GM23338 (cell line): ENCODE results near the gene KAZN. TPM values are rescaled to one million over a fixed set of nuclear protein-coding genes. Genes with fewer than 3 reads are reported as not detected.

Experiments
- ATAC-seq: fragments of 200-7000 bp; cut with Tn5 transposase; 3 replicates; pipeline ENCODE4 v1.9.1; 2020
- DNase-seq: peaks from one replicate; pipeline ENCODE4 v3.0.0-alpha.2; 2015; ENCODE audit warnings: low spot score
- H2AFZ ChIP-seq: fragments of 200-600 bp; sonication (generic); 2 replicates; pipeline ENCODE4 v1.8.0; 2016; ENCODE audit warnings: antibody characterized with exemption, mild to moderate bottlenecking, moderate library complexity
- H3F3A ChIP-seq: fragments of 200-600 bp; sonication (generic); replicated peaks from 2 replicates; pipeline ENCODE4 v1.8.0; 2017; ENCODE audit warnings: antibody characterized with exemption, mixed run types, low read depth
- H3K27ac ChIP-seq: fragments of 200-600 bp; sonication (generic); 2 replicates; pipeline ENCODE4 v1.6.1; 2016; ENCODE audit warnings: low read depth
- H3K27me3 ChIP-seq: fragments of 200-600 bp; sonication (generic); 2 replicates; pipeline ENCODE4 v1.8.0; 2016; ENCODE audit warnings: mild to moderate bottlenecking, mixed run types, moderate library complexity; ENCODE audit not compliant: insufficient read depth
- H3K36me3 ChIP-seq: fragments of 200-600 bp; sonication (generic); 2 replicates; pipeline ENCODE4 v1.8.0; 2016; ENCODE audit warnings: mild to moderate bottlenecking; ENCODE audit not compliant: insufficient read depth
- H3K4me1 ChIP-seq: fragments of 200-600 bp; sonication (generic); 2 replicates; pipeline ENCODE4 v1.8.0; 2016; ENCODE audit warnings: mild to moderate bottlenecking, moderate library complexity; ENCODE audit not compliant: insufficient read depth
- H3K4me2 ChIP-seq: fragments of 200-600 bp; sonication (generic); 2 replicates; pipeline ENCODE4 v1.7.1; 2017; ENCODE audit warnings: mixed run types
- H3K4me3 ChIP-seq: fragments of 200-600 bp; sonication (generic); 2 replicates; pipeline ENCODE4 v1.6.1; 2016; ENCODE audit warnings: mixed run types
- H3K79me2 ChIP-seq: fragments of 200-600 bp; sonication (generic); replicated peaks from 2 replicates; pipeline ENCODE4 v1.8.0; 2017; ENCODE audit warnings: mild to moderate bottlenecking; ENCODE audit not compliant: insufficient read depth
- H3K9me2 ChIP-seq: fragments of 200-600 bp; sonication (generic); 2 replicates; pipeline ENCODE4 v1.8.0; 2017; ENCODE audit not compliant: insufficient read depth
- H4K20me1 ChIP-seq: fragments of 200-600 bp; sonication (generic); replicated peaks from 2 replicates; pipeline ENCODE4 v1.8.0; 2017; ENCODE audit warnings: mild to moderate bottlenecking; ENCODE audit not compliant: insufficient read depth
- H3K27ac Mint-ChIP-seq: 2 replicates; pipeline ENCODE4 v1.8.0; 2020; ENCODE audit warnings: inconsistent platforms, mild to moderate bottlenecking, moderate library complexity, mixed read lengths
- H3K27me3 Mint-ChIP-seq: 3 replicates; pipeline ENCODE4 v1.8.0; 2022; ENCODE audit warnings: low read depth, mild to moderate bottlenecking, moderate library complexity, mixed read lengths, inconsistent platforms; ENCODE audit not compliant: insufficient read depth, poor library complexity
- H3K36me3 Mint-ChIP-seq: 3 replicates; pipeline ENCODE4 v1.8.0; 2021; ENCODE audit warnings: low read depth, mild to moderate bottlenecking, inconsistent platforms, moderate library complexity, mixed read lengths
- H3K4me1 Mint-ChIP-seq: 3 replicates; pipeline ENCODE4 v1.8.0; 2020; ENCODE audit warnings: mild to moderate bottlenecking, inconsistent platforms, mixed read lengths
- H3K4me3 Mint-ChIP-seq: 3 replicates; pipeline ENCODE4 v1.8.0; 2021; ENCODE audit warnings: moderate library complexity, mild to moderate bottlenecking, inconsistent platforms, mixed read lengths
- H3K9me3 Mint-ChIP-seq: 3 replicates; pipeline ENCODE4 v1.8.0; 2020; ENCODE audit warnings: moderate library complexity, mild to moderate bottlenecking, inconsistent platforms, mixed read lengths
- EZH2 ChIP-seq: fragments of 200-600 bp; sonication (generic); IDR thresholded peaks from one replicate; pipeline ENCODE4 v1.8.0; 2017; ENCODE audit warnings: antibody characterized with exemption, mild to moderate bottlenecking, low read depth; ENCODE audit not compliant: unreplicated experiment
- polyA plus RNA-seq: library from polyadenylated mRNA; unstranded; fragments of >200 nt; fragmentation: Nextera tagmentation; extraction: Ambion mirVana; gene quantifications from 2 replicates; pipeline ENCODE4 v1.2.1, GENCODE V29; 2016
- total RNA-seq: library from RNA; depleted of rRNA; stranded (reverse); fragments of >200 nt; shearing (Covaris generic); gene quantifications from 2 replicates; pipeline ENCODE4 v1.2.3, GENCODE V29; 2014
- TF ChIP-seq, protein P1 (sequence below), 2 experiments: fragments of 200-600 bp in 1 of 2; sonication (generic) in 1 of 2; conservative IDR thresholded peaks; 2 replicates each; pipeline versions ENCODE4 v1.5.1 to v1.6.1; 2016 to 2017; ENCODE audit warnings: antibody characterized with exemption in 2 of 2, low read depth in 2 of 2, mild to moderate bottlenecking in 2 of 2, moderate library complexity in 1 of 2
- TF ChIP-seq, protein P2 (sequence below): fragments of 250-450 bp; sonication (Bioruptor Pico); IDR thresholded peaks from 2 replicates; pipeline ENCODE4 v1.5.0; 2020; ENCODE audit warnings: mild to moderate bottlenecking, moderate library complexity
- TF ChIP-seq, protein P3 (sequence below): IDR thresholded peaks from one replicate; pipeline ENCODE4 v1.6.1; 2018; ENCODE audit warnings: antibody characterized with exemption; ENCODE audit not compliant: unreplicated experiment

KAZN gene
- total and polyA plus RNA-seq, 2 experiments from 2014 or later = 9.9 to 15.0 TPM

DNA sequence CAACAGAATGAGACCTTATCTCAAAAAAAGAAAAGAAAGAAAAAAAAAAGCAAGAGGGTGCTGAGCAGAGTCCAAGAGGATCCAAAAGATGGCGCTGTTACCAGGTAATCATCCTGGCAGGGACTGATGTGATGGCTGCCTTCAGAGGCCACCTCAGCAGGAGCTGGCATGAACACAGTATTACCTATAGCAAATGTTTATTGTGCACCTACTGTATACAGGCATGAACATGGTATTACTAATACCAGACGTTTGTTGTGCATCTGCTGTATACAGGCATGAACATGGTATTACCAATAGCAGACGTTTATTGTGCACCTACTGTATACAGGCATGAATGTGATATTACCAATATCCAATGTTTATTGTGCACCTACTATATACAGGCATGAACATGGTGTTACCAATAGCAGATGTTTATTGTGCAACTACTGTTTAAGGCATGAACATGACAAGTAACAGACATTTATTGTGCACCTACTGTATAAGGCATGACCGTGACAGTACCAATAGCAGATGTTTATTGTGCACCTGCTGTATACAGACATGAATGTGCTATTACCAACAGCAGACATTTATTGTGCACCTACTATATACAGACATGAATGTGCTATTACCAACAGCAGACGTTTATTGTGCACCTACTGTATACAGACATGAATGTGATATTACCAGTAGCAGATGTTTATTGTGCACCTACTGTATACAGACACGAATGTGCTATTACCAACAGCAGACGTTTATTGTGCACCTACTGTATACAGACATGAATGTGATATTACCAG, 439.9 kb downstream of the KAZN start:
- no peaks in the 10 kb centered on the region for H3K79me2 ChIP-seq
- Mint-ChIP-seq H3K27me3 (peaks cover 10% of the 10 kb centered on the region), H3K4me1 (peaks cover 8% of the 10 kb centered on the region), H3K4me3 (no peak overlapping the region), H3K9me3 (no peaks in the 10 kb centered on the region), H3K27ac (no peak overlapping the region), H3K36me3 (no peaks in the 10 kb centered on the region)
- H3K27me3 ChIP-seq = no peaks in the 10 kb centered on the region
- H4K20me1 ChIP-seq = no peaks in the 10 kb centered on the region
- no peak overlapping the region for H3K4me3 ChIP-seq
- no peak overlapping the region for H2AFZ ChIP-seq
- H3K36me3 ChIP-seq = no peaks in the 10 kb centered on the region
- no peak overlapping the region for H3K4me2 ChIP-seq
- no peaks in the 10 kb centered on the region for H3K9me2 ChIP-seq
- TF ChIP-seq EZH2 = no peak
- TF ChIP-seq, protein P1, sequence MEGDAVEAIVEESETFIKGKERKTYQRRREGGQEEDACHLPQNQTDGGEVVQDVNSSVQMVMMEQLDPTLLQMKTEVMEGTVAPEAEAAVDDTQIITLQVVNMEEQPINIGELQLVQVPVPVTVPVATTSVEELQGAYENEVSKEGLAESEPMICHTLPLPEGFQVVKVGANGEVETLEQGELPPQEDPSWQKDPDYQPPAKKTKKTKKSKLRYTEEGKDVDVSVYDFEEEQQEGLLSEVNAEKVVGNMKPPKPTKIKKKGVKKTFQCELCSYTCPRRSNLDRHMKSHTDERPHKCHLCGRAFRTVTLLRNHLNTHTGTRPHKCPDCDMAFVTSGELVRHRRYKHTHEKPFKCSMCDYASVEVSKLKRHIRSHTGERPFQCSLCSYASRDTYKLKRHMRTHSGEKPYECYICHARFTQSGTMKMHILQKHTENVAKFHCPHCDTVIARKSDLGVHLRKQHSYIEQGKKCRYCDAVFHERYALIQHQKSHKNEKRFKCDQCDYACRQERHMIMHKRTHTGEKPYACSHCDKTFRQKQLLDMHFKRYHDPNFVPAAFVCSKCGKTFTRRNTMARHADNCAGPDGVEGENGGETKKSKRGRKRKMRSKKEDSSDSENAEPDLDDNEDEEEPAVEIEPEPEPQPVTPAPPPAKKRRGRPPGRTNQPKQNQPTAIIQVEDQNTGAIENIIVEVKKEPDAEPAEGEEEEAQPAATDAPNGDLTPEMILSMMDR (conservative IDR thresholded peaks at IDR 0.05; ENCODE audit: low read depth in 2 of 2) = peak; percentile 73 to 78
- DNase-seq (peak; percentile 88), ATAC-seq (peak; percentile 83)
- H3K4me1 ChIP-seq = no peaks in the 10 kb centered on the region
- no peak overlapping the region for H3K27ac ChIP-seq
- no peaks in the 10 kb centered on the region for H3F3A ChIP-seq

DNA sequence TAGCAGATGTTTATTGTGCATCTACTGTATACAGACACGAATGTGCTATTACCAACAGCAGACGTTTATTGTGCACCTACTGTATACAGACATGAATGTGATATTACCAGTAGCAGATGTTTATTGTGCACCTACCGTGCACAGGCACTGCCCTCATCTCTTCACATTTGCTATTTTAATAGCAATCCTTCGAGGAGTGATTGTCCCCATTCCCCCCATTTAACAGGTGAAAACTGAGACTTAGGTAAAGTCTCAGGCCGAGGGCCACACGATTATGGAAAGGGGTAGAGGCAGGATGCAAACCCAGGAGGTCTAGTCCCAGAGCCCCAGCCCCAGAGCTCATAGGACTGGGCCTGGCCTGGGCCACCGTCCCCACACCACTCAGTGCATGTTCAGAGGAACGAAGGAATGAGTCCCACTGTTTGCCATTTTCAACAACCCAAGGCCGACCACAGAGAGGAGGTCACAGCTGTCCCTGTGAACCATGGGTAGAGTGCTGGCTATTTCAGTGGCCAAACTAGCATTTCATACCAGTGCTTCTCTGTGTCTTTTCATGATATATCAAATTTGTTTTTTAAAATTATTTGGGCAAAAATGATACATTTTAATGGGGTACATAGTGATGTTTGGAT, 440.6 kb downstream of the KAZN start:
- Histone ChIP-seq H3K27ac (no peak overlapping the region), H2AFZ (no peak overlapping the region), H3K4me1 (no peaks in the 10 kb centered on the region), H3K4me2 (no peak overlapping the region), H3K4me3 (no peak overlapping the region), H3K79me2 (no peaks in the 10 kb centered on the region), H3K36me3 (no peaks in the 10 kb centered on the region), H3K9me2 (no peaks in the 10 kb centered on the region), H3K27me3 (no peaks in the 10 kb centered on the region), H4K20me1 (no peaks in the 10 kb centered on the region), H3F3A (no peaks in the 10 kb centered on the region)
- Mint-ChIP-seq H3K9me3 (no peaks in the 10 kb centered on the region), H3K36me3 (no peaks in the 10 kb centered on the region), H3K27ac (no peak overlapping the region), H3K27me3 (peaks cover 10% of the 10 kb centered on the region), H3K4me1 (peaks cover 1% of the 10 kb centered on the region), H3K4me3 (no peak overlapping the region)
- no peak for ATAC-seq
- no peak for DNase-seq
- TF ChIP-seq, protein P1 (conservative IDR thresholded peaks at IDR 0.05; ENCODE audit: low read depth in 2 of 2) = no peak
- TF ChIP-seq, protein P2, sequence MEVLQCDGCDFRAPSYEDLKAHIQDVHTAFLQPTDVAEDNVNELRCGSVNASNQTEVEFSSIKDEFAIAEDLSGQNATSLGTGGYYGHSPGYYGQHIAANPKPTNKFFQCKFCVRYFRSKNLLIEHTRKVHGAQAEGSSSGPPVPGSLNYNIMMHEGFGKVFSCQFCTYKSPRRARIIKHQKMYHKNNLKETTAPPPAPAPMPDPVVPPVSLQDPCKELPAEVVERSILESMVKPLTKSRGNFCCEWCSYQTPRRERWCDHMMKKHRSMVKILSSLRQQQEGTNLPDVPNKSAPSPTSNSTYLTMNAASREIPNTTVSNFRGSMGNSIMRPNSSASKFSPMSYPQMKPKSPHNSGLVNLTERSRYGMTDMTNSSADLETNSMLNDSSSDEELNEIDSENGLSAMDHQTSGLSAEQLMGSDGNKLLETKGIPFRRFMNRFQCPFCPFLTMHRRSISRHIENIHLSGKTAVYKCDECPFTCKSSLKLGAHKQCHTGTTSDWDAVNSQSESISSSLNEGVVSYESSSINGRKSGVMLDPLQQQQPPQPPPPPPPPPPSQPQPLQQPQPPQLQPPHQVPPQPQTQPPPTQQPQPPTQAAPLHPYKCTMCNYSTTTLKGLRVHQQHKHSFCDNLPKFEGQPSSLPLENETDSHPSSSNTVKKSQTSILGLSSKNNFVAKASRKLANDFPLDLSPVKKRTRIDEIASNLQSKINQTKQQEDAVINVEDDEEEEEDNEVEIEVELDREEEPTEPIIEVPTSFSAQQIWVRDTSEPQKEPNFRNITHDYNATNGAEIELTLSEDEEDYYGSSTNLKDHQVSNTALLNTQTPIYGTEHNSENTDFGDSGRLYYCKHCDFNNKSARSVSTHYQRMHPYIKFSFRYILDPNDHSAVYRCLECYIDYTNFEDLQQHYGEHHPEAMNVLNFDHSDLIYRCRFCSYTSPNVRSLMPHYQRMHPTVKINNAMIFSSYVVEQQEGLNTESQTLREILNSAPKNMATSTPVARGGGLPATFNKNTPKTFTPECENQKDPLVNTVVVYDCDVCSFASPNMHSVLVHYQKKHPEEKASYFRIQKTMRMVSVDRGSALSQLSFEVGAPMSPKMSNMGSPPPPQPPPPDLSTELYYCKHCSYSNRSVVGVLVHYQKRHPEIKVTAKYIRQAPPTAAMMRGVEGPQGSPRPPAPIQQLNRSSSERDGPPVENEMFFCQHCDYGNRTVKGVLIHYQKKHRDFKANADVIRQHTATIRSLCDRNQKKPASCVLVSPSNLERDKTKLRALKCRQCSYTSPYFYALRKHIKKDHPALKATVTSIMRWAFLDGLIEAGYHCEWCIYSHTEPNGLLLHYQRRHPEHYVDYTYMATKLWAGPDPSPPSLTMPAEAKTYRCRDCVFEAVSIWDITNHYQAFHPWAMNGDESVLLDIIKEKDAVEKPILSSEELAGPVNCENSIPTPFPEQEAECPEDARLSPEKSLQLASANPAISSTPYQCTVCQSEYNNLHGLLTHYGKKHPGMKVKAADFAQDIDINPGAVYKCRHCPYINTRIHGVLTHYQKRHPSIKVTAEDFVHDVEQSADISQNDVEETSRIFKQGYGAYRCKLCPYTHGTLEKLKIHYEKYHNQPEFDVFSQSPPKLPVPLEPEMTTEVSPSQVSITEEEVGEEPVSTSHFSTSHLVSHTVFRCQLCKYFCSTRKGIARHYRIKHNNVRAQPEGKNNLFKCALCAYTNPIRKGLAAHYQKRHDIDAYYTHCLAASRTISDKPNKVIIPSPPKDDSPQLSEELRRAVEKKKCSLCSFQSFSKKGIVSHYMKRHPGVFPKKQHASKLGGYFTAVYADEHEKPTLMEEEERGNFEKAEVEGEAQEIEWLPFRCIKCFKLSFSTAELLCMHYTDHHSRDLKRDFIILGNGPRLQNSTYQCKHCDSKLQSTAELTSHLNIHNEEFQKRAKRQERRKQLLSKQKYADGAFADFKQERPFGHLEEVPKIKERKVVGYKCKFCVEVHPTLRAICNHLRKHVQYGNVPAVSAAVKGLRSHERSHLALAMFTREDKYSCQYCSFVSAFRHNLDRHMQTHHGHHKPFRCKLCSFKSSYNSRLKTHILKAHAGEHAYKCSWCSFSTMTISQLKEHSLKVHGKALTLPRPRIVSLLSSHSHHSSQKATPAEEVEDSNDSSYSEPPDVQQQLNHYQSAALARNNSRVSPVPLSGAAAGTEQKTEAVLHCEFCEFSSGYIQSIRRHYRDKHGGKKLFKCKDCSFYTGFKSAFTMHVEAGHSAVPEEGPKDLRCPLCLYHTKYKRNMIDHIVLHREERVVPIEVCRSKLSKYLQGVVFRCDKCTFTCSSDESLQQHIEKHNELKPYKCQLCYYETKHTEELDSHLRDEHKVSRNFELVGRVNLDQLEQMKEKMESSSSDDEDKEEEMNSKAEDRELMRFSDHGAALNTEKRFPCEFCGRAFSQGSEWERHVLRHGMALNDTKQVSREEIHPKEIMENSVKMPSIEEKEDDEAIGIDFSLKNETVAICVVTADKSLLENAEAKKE (CRISPR knock-in tag) = no peak
- TF ChIP-seq, protein P3, sequence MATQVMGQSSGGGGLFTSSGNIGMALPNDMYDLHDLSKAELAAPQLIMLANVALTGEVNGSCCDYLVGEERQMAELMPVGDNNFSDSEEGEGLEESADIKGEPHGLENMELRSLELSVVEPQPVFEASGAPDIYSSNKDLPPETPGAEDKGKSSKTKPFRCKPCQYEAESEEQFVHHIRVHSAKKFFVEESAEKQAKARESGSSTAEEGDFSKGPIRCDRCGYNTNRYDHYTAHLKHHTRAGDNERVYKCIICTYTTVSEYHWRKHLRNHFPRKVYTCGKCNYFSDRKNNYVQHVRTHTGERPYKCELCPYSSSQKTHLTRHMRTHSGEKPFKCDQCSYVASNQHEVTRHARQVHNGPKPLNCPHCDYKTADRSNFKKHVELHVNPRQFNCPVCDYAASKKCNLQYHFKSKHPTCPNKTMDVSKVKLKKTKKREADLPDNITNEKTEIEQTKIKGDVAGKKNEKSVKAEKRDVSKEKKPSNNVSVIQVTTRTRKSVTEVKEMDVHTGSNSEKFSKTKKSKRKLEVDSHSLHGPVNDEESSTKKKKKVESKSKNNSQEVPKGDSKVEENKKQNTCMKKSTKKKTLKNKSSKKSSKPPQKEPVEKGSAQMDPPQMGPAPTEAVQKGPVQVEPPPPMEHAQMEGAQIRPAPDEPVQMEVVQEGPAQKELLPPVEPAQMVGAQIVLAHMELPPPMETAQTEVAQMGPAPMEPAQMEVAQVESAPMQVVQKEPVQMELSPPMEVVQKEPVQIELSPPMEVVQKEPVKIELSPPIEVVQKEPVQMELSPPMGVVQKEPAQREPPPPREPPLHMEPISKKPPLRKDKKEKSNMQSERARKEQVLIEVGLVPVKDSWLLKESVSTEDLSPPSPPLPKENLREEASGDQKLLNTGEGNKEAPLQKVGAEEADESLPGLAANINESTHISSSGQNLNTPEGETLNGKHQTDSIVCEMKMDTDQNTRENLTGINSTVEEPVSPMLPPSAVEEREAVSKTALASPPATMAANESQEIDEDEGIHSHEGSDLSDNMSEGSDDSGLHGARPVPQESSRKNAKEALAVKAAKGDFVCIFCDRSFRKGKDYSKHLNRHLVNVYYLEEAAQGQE = no peak
